ENCODE results near the gene TNFRSF21.
"Not testable (repeated sequence)": the region's sequence is repeated elsewhere in the genome, so short reads cannot be mapped to it uniquely, and the experiment has no call there.

The TNFRSF21 gene

GRCh38 chr6:47290124-47290834 is 19.4 kb downstream of the TNFRSF21 start:
- DNase-seq (ENCODE audit: low read depth in 2 of 2, low spot score in 1 of 2) = no peak

DNA sequence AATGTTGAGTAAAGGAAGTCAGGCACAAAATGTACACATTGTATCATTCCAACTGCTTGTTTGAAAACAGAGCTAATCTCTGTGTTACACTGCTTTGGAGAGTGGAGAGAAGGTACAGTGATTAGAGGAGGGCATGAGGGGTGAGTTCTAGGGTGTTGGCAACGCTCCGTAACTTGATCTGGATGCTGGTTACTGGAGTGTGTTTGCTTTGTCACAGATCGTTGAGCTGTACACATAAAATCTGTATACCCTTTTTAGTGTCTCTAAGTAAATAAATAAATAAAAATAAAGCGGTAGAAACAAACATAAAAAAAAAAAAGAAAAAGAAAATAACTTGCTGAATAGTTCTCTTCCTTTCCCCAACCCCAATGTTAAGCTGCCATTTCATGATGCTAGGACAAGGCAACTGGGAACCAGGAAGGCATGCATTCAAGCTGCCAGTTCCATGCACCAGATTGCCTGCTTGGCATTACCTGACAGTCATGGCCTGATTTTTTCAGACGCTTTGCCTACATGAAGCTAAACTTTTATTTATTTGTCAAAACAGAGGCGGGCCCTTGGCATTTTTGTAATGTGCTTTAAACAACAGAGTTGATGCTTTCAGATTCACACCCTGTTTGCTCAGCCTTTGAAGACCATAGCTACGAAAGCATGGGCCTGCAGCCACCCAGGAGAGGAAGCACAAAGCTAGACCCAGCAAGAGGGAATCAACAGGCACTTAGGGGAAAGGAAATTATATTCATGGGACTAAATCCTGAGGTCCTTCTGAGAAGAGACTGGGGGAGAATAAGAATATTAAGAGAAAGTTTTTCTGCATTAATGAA is 21.2 kb downstream of the TNFRSF21 start:
- DNase-seq (ENCODE audit: low read depth in 2 of 2, low spot score in 1 of 2) = no peak

- no peak for DNase-seq (ENCODE audit: low read depth in 2 of 2, low spot score in 1 of 2)
Observed at GRCh38 chr6:47286301-47286700, 23.4 kb downstream of the TNFRSF21 start.

DNA sequence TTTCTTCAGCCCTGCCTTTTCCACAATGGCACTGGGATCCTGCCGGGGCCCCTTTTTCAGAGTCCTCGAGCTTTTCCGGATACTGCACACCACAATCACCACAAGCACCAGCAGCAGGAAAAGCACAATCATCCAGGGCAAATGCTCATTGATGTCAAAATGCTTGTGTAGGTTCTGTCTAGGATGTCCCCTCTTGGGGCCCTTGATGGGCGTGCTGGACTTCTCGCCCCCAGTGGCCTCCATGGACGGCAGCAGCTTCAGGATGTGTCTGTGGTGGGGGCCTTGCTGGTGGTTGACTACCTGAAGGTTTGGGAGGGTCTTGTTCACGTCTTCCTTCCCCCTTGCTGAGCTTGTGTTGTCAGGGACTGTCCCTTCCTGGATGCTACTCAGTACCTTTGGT is 25.7 kb downstream of the TNFRSF21 start:
- no peak for DNase-seq (ENCODE audit: low read depth in 2 of 2, low spot score in 1 of 2)

DNA sequence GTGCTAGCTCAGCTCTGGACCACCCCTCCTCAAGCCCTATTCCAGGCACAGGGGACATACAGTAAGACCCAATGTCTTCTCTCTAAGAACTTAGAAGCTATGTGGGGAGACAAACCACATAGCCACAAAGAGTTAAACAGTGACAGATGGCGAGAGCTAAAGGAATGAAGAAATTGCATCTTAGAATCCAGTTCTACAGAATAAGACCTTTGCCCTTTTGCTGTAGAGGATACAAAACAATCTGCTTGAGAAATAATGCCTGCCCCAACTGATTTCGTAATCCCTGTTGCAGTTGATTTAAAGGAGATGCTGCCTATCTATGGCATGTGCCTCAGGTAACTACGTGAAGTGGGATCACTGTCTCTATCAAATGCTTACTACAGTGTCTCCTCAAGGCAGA is 31.2 kb downstream of the TNFRSF21 start:
- no peak for DNase-seq (ENCODE audit: low read depth in 2 of 2, low spot score in 1 of 2)

DNA sequence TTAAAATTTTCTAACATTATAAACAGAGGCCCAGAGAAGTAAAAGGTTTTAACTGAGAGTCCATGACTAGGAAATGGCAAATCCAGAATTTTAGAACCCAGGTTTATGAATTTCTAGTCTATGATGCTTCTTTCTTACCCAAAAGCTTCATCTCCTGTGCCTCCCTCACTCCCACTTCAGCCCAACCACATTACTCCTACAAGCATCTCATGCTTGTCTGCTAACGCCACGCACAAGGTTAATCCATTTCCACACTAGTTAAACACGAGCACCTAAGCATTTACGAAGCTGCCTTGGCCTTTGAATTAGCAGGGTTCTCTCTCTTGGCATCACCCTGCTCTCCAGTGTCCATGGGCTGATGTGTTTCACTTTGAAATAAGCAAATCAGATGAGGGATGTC is 32.0 kb downstream of the TNFRSF21 start:
- DNase-seq (ENCODE audit: low read depth in 2 of 2, low spot score in 1 of 2) = no peak

GRCh38 chr6:47276377-47276776 is 33.3 kb downstream of the TNFRSF21 start:
- DNase-seq (ENCODE audit: low read depth in 2 of 2, low spot score in 1 of 2) = no peak

DNA sequence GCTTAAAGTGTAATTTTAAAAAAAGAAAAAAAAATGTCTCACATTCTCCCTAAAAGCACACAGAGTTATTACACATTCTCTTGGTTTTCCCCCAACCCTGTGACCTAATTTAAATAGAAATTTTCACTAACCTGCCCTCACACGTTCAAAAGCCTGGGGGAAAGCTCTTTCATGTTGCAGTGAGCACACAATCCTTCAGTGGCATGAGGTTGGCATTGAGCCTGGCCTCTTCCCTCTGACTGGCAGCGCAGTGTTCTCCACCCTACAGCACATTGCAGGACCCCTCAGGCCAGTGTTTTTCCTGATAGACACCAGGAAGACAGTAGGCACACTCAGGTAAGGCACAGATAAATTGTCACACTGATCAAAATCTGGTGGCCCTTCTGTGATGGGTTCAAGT is 34.1 kb downstream of the TNFRSF21 start:
- no peak for DNase-seq (ENCODE audit: low read depth in 2 of 2, low spot score in 1 of 2)

GRCh38 chr6:47275132-47275531 is 34.6 kb downstream of the TNFRSF21 start:
- not testable (repeated sequence) for DNase-seq (ENCODE audit: low read depth in 2 of 2, low spot score in 1 of 2)

GRCh38 chr6:47268572-47269187 is 41.0 kb downstream of the TNFRSF21 start:
- DNase-seq (ENCODE audit: low read depth in 2 of 2, low spot score in 1 of 2) = no peak

DNA sequence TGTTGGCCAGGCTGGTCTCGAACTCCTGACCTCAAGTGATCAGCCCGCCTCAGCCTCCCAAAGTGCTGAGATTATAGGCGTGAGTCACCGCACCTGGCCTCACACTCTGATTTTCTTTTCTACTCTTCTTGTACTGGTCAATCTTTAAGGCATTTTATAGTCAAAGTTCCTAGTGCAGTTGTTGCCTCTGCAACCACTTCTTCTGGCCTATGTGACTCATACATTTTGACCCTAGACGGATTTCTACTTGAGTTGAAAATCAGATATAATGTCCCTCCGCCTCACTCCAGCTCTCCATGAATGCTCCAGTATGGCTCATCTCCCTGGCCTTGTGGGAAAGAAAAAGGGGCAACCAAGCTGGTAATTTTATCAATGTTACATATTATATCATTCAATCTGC is 42.4 kb downstream of the TNFRSF21 start:
- no peak for DNase-seq (ENCODE audit: low read depth in 2 of 2, low spot score in 1 of 2)

GRCh38 chr6:47265971-47266370 is 43.7 kb downstream of the TNFRSF21 start:
- no peak for DNase-seq (ENCODE audit: low read depth in 2 of 2, low spot score in 1 of 2)

GRCh38 chr6:47264775-47265184 is 44.9 kb downstream of the TNFRSF21 start:
- no peak for DNase-seq (ENCODE audit: low read depth in 2 of 2, low spot score in 1 of 2)

DNA sequence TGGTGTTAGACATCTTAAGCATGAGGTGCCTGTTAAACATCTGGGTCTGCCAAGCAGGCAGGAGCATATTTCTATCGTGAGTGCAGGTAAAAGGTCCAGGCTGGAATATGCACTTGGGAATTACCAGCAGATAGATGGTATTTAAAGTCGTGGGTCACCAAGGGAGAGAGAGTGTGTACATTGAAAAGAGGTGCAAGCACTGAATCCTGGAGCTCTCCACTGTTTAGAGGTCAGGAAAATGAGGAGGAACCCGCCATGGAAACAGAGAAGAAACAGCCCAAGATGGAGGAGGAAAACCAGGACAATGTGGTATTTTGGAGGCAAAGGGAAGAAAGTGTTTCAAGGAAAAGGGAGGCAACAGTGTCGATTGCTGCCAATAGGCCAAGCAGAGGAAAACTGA is 46.4 kb downstream of the TNFRSF21 start:
- DNase-seq (ENCODE audit: low read depth in 2 of 2, low spot score in 1 of 2) = no peak

GRCh38 chr6:47262231-47262630 is 47.5 kb downstream of the TNFRSF21 start:
- no peak for DNase-seq (ENCODE audit: low read depth in 2 of 2, low spot score in 1 of 2)

DNA sequence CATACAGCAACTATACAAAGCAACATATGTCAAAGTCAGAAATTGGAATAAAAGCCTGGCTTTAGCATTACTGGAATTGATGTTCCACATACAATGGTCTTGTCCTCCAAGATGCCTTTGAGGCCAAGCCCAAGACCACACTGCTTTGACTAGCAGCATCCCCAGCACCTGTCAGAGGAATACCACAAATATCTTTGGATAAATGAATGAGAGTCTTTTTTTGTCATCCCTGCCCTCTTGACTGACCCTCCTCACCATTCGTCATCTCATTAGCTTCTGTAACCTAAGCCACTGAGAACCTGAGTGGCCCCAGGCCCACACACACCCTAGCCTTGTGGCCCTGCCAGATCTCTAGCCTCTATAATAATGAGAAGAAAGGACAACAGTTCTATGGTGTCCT is 48.5 kb downstream of the TNFRSF21 start:
- no peak for DNase-seq (ENCODE audit: low read depth in 2 of 2, low spot score in 1 of 2)

DNA sequence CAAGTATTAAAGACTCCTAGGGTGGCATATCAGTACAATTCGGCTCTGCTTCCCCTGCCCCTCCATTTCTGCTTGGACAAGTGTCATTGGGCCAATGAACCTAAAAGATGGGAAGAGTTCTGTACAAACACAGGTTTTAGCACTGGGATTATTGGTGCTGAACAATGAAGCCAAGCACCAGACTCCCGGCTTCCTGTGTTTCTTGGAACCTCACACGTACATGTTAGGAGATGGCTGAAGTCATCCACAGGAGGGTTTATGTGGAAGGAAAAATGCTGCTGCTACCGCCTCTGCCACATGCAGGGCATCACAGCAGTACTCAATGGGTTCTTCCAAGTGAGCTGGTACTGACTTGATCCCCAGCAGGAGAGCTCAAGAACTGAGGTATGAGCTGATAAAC is 49.7 kb downstream of the TNFRSF21 start:
- DNase-seq (ENCODE audit: low read depth in 2 of 2, low spot score in 1 of 2) = no peak

GRCh38 chr6:47258724-47259347 is 50.9 kb downstream of the TNFRSF21 start:
- no peak for DNase-seq (ENCODE audit: low read depth in 2 of 2, low spot score in 1 of 2)

DNA sequence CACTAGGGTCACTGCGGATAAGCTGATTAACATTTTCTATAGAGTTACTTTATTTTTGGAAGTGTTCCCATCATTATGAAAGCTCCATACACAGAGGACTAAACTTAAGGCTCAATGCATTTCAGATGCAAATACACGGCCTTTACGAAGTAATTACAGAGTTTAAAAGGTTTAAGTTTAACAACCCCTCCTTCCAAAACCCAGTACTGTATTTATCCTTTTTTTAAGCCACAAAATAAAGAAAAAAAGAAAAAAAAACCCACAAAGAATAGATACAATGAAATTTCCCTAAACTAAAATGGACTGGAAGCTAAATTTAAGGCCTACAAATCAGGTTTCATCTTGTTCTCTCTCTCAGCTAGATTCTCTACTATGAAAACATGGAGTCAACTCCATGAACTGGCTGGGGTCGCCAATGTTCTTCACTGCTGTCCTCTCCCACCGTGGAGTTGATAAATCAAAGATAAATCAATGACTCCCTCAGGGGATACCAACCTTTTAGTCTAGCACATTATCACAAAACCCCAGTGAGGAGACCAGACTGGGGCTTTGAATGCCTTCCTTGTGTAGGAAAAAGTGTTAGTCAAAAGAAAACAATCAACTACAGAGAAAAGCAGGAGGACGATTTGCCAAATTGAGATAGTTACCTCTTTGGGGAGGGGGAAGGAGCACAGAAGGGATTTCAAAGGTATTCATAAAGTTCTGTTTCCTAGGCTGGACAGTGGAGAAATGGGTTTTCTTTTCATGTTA is 52.5 kb downstream of the TNFRSF21 start:
- DNase-seq (ENCODE audit: low read depth in 2 of 2, low spot score in 1 of 2) = no peak

DNA sequence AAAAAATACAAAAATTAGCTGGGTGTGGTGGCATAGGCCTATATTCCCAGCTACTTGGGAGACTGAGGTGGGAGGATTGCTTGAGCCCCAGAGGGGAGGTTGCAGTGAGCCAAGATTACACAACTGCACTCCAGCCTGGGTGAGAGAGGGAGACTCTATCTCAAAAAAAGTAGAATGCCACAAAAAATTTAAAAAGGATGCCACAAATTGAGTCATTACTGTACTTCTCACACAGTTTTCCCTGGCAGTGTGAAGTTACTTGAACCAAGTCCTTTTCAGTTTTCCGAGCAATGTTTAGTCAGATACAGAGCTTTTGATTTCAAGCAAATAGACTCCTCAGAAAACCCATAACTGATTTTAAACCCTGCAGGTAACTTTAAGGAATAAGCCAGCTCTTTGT is 53.3 kb downstream of the TNFRSF21 start:
- no peak for DNase-seq (ENCODE audit: low read depth in 2 of 2, low spot score in 1 of 2)

- DNase-seq (ENCODE audit: low read depth in 2 of 2, low spot score in 1 of 2) = no peak
Observed at GRCh38 chr6:47254906-47255305, 54.8 kb downstream of the TNFRSF21 start.

Data from stimulated activated CD8-positive, alpha-beta memory T cell treated with anti-CD3 and anti-CD28 coated beads, Interleukin-4, amount 100 ng/mL, for 4 hours (primary cell).